Activated T-helper 1 cell treated with anti-CD3 and anti-CD28 coated beads, Interleukin-12 subunit alpha, Interleukin-12 subunit beta, Interleukin-2, Interleukin-4 antibody, amounts not matched to agents 30 ng/mL and 10 ng/mL and 1 ng/mL, durations not matched to agents 14 hours and 24 hours and 36 hours (primary cell): ENCODE measurements around the gene TOP1. TPM values are rescaled to one million over a fixed set of nuclear protein-coding genes. Genes with fewer than 3 reads are reported as not detected.
"Not testable (repeated sequence)": the region's sequence is repeated elsewhere in the genome, so short reads cannot be mapped to it uniquely, and the experiment has no call there.

ENCODE experiments used
- DNase-seq: peaks from one replicate; pipeline ENCODE4 v3.0.0; 2021; ENCODE audit warnings: low spot score
- H3K27ac Mint-ChIP-seq: one replicate; pipeline ENCODE4 v1.8.0; 2021; ENCODE audit warnings: mild to moderate bottlenecking, mixed read lengths
- H3K27me3 Mint-ChIP-seq: one replicate; pipeline ENCODE4 v1.8.0; 2022; ENCODE audit warnings: mild to moderate bottlenecking, moderate library complexity, mixed read lengths; ENCODE audit not compliant: insufficient read depth
- H3K36me3 Mint-ChIP-seq: one replicate; pipeline ENCODE4 v1.8.0; 2021; ENCODE audit warnings: low read depth, mixed read lengths
- H3K4me1 Mint-ChIP-seq: one replicate; pipeline ENCODE4 v1.8.0; 2021; ENCODE audit warnings: low read depth, mixed read lengths
- H3K4me3 Mint-ChIP-seq: one replicate; pipeline ENCODE4 v1.8.0; 2021; ENCODE audit warnings: mild to moderate bottlenecking, moderate library complexity, mixed read lengths
- H3K9me3 Mint-ChIP-seq: one replicate; pipeline ENCODE4 v1.8.0; 2021; ENCODE audit warnings: mixed read lengths
- intact Hi-C: fragments of 100-400 bp; cut with micrococcal nuclease; formaldehyde crosslinking; loops from one replicate; pipeline ENCODE4 v1.15.1; 2024
- total RNA-seq: library from RNA; stranded (reverse); gene quantifications from 2 replicates; pipeline ENCODE4 v1.2.3, GENCODE V29; 2022

The TOP1 gene
- total RNA-seq, 1 donor from 2014 or later: 120 TPM

GRCh38 chr20:41125530-41126457 lies 97.2 kb downstream of the TOP1 start:
- H3K4me3 Mint-ChIP-seq: no peak overlapping the region
- H3K9me3 Mint-ChIP-seq: no peaks in the 10 kb centered on the region
- no peak overlapping the region for H3K27ac Mint-ChIP-seq
- H3K27me3 Mint-ChIP-seq: no peaks in the 10 kb centered on the region
- H3K4me1 Mint-ChIP-seq: peaks cover 9% of the 10 kb centered on the region
- DNase-seq: no peak
- intact Hi-C loops: no loop called here
- peaks cover 59% of the 10 kb centered on the region for H3K36me3 Mint-ChIP-seq

- peak overlapping the region; percentile 13 for H3K27ac Mint-ChIP-seq
- no peak for DNase-seq
Measured at GRCh38 chr20:41126719-41127118, 98.1 kb downstream of the TOP1 start.

GRCh38 chr20:41128317-41128716 lies 99.7 kb downstream of the TOP1 start:
- DNase-seq, H3K27ac Mint-ChIP-seq, H3K27me3 Mint-ChIP-seq, H3K9me3 Mint-ChIP-seq, intact Hi-C loops, H3K4me3 Mint-ChIP-seq: not testable (repeated sequence)
- H3K4me1 Mint-ChIP-seq: peaks cover 15% of the 10 kb centered on the region
- peaks cover 36% of the 10 kb centered on the region for H3K36me3 Mint-ChIP-seq

More at GRCh38 chr20:41126719-41127118, 98.1 kb downstream of the TOP1 start:
- Mint-ChIP-seq H3K4me3 (no peak overlapping the region), H3K9me3 (no peaks in the 10 kb centered on the region), H3K4me1 (peaks cover 8% of the 10 kb centered on the region), H3K36me3 (peaks cover 50% of the 10 kb centered on the region), H3K27me3 (no peaks in the 10 kb centered on the region)
- intact Hi-C loops: no loop called here

- peaks cover 13% of the 10 kb centered on the region for H3K36me3 Mint-ChIP-seq
- H3K4me3 Mint-ChIP-seq: peak overlapping the region; percentile 12
- no peaks in the 10 kb centered on the region for H3K9me3 Mint-ChIP-seq
- peak overlapping the region; percentile 67 for H3K27ac Mint-ChIP-seq
- intact Hi-C loops: no loop called here
- H3K27me3 Mint-ChIP-seq: no peaks in the 10 kb centered on the region
- peaks cover 47% of the 10 kb centered on the region for H3K4me1 Mint-ChIP-seq
- DNase-seq: no peak
Measured at GRCh38 chr20:41131594-41132387, 103.2 kb downstream of the TOP1 start.

- H3K36me3 Mint-ChIP-seq, intact Hi-C loops, H3K9me3 Mint-ChIP-seq, H3K4me3 Mint-ChIP-seq, H3K27ac Mint-ChIP-seq, DNase-seq, H3K27me3 Mint-ChIP-seq: not testable (repeated sequence)
- H3K4me1 Mint-ChIP-seq: peaks cover 47% of the 10 kb centered on the region
Measured at GRCh38 chr20:41132388-41132775, 103.8 kb downstream of the TOP1 start.

- no peak overlapping the region for H3K4me3 Mint-ChIP-seq
- H3K36me3 Mint-ChIP-seq: peaks cover 9% of the 10 kb centered on the region
- H3K27ac Mint-ChIP-seq: peak overlapping the region; percentile 73
- intact Hi-C loops: loop anchor here (1.0 kb wide), 1 partner anchor 166 kb away; no protein-coding TSS in a partner anchor
- peak; percentile 38 for DNase-seq
- H3K27me3 Mint-ChIP-seq: no peaks in the 10 kb centered on the region
- peaks cover 50% of the 10 kb centered on the region for H3K4me1 Mint-ChIP-seq
- H3K9me3 Mint-ChIP-seq: no peaks in the 10 kb centered on the region
Measured at GRCh38 chr20:41133709-41134361, 105.2 kb downstream of the TOP1 start.

- Mint-ChIP-seq H3K4me3 (no peak overlapping the region), H3K27ac (peak overlapping the region; percentile 27), H3K4me1 (peaks cover 58% of the 10 kb centered on the region), H3K9me3 (no peaks in the 10 kb centered on the region), H3K27me3 (no peaks in the 10 kb centered on the region), H3K36me3 (peaks cover 12% of the 10 kb centered on the region)
- DNase-seq: no peak
- intact Hi-C loops: loop anchor here (1.0 to 5.0 kb wide), 5 partner anchors 38 to 298 kb away; partner anchors contain the start of gene LPIN3
Measured at GRCh38 chr20:41134362-41135186, 106.0 kb downstream of the TOP1 start.

GRCh38 chr20:41135187-41135887 lies 106.7 kb downstream of the TOP1 start:
- Mint-ChIP-seq H3K27ac (peak overlapping the region; percentile 91), H3K27me3 (no peaks in the 10 kb centered on the region), H3K4me1 (peaks cover 65% of the 10 kb centered on the region), H3K4me3 (peak overlapping the region; percentile 83), H3K9me3 (no peaks in the 10 kb centered on the region), H3K36me3 (peaks cover 16% of the 10 kb centered on the region)
- DNase-seq: peak; percentile 53
- intact Hi-C loops: loop anchor here (1.0 to 5.0 kb wide), 4 partner anchors 37 to 297 kb away; partner anchors contain the start of gene LPIN3

- intact Hi-C loops: loop anchor here (1.0 to 5.0 kb wide), 6 partner anchors 36 to 557 kb away; partner anchors contain the start of genes LPIN3 and ZHX3
- DNase-seq: no peak
- no peaks in the 10 kb centered on the region for H3K9me3 Mint-ChIP-seq
- no peaks in the 10 kb centered on the region for H3K27me3 Mint-ChIP-seq
- peak overlapping the region; percentile 91 for H3K27ac Mint-ChIP-seq
- H3K36me3 Mint-ChIP-seq: peaks cover 18% of the 10 kb centered on the region
- H3K4me1 Mint-ChIP-seq: peaks cover 71% of the 10 kb centered on the region
- H3K4me3 Mint-ChIP-seq: peak overlapping the region; percentile 83
Measured at GRCh38 chr20:41135888-41136679, 107.5 kb downstream of the TOP1 start.

- H3K4me3 Mint-ChIP-seq: peak within 1 kb of the TSS; percentile 95
- intact Hi-C loops: loop anchor here (1.0 to 5.0 kb wide), 4 partner anchors 35 to 556 kb away; partner anchors contain the start of gene ZHX3
- peaks cover 18% of the 10 kb centered on the region for H3K36me3 Mint-ChIP-seq
- H3K4me1 Mint-ChIP-seq: peaks cover 71% of the 10 kb centered on the region
- peak within 1 kb of the TSS; percentile 91 for H3K27ac Mint-ChIP-seq
- peak; percentile 83 for DNase-seq
- H3K27me3 Mint-ChIP-seq: no peaks in the 10 kb centered on the region
- H3K9me3 Mint-ChIP-seq: no peaks in the 10 kb centered on the region
Measured at GRCh38 chr20:41136680-41137613, 108.3 kb downstream of the TOP1 start, which contains the start of gene PLCG1. Gene PLCG1, plus strand, starts transcription at chr20:41137543. Its CDS starts 99 bp downstream, at chr20:41137642.
